Suppressor macrophage (primary cell): ENCODE results near the gene ADARB2.

Experiments used
- DNase-seq, 4 experiments: peaks; one replicate each; pipeline ENCODE4 v3.0.0-alpha.2; 2020 to 2022

The ADARB2 gene

DNA sequence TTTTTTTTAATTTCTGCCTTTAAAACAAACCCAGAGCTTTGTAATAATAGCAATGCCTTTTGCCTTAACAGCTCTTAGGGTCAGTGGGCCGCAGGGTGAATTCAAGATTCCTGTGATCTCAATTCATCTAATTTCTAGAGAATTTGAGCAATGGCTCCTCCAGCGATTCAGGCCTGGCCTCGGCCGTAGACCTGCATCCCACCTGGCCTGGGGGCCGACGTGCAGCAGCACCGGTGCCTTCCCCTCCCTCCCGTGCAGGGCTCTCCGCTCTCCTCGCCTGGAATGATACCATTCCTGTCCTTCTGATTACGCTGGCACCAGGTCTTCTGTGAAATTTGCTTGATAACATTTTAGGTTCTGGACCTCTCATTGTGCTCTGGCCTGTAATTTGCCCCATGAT is 172.5 kb downstream of the ADARB2 start:
- no peak for DNase-seq

DNA sequence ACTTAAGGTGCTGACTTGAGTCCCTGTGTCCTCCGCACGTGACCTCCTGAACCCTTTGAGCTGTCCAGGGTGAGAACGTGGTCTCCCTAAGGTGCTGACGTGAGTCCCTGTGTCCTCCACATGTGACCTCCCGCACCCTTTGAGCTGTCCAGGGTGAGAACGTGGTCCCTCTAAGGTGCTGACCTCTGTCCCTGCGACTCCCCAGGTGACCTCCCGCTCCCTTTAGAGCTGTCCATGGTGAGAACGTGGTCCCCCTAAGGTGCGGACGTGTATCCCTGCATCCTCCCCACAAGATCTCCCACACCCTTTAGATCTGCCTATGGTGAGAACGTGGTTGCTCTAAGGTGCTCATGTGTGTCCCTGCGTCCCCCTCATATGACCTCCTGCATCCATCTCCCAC is 174.3 kb downstream of the ADARB2 start:
- no peak for DNase-seq

DNA sequence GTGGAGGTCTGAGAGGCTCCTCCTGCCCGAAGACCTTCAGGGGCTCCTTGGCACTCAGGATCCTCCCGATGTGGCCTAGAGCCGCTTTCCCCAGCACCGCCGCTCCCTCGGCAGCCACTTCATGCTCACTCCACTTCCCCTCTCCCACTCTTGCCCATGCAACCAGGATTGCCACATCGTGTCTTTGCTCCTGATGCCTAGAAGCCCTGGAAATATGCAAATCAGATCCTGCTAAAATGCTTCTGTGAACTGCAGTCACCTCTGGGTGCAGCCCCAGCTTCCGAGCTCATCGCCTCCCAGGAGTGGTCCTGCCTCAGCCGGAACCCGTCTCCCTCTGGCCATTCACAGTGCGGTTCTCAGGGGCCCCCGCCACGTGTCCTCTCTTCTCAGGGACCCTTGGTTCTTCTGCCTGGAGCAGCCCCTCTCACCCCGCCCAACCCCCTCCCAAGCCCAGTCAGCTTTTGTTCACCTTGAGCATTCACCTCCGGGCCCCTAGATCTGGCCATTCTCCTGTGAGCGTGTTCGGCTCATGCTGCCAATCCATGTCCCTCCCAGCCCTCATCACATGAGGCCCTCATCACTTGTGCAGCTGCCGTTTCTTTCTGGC is 175.5 kb downstream of the ADARB2 start:
- DNase-seq = no peak

DNA sequence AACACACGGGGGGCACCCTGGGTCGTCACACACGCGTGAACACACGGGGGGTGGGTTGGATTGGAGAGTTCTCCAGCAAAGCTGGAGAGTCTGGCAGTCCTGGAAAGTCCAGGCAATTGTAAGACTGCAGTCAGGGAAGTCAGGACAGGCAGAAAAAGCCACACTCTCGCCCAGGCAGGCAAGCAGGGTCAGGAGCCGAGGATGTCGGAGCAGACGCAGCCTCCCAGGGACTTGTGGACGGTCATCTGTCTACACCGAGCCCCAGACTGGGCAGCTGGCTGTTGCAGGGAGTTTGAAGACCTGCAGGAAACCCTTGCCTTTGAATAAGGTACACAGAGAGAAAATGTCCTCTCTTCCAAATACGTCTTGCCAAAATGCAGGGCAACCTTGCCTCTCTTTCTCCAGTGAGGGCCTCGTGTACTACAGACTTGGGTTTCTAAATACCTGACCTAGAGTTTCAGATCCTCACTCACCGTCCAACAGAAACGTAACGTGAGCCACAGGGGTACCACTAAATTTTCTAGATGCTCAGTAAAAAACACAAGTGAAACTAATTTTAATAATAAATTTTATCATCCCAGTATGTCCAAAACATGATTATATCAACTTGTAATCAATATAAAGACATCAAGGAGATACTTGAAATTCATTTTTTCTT is 176.7 kb downstream of the ADARB2 start:
- DNase-seq = no peak

DNA sequence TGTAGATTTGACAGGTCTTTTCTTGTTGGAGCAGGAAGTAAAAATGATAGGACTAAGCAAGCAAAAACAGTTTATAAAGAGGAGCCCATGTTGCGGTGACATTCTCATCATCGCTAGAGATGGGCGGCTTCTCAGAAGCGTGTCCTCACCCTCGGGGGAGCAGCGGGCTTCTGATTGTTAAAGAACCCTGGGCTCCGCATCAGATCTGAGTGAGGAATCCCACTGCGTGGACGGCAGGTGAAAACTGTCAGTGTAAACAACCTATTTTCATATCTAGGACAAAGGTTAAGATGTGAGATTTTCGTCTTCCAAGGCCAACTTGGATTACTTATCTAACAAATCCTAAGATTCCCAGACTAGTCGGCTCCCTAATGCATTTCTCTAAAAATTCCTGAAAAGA is 177.6 kb downstream of the ADARB2 start:
- DNase-seq = no peak

DNA sequence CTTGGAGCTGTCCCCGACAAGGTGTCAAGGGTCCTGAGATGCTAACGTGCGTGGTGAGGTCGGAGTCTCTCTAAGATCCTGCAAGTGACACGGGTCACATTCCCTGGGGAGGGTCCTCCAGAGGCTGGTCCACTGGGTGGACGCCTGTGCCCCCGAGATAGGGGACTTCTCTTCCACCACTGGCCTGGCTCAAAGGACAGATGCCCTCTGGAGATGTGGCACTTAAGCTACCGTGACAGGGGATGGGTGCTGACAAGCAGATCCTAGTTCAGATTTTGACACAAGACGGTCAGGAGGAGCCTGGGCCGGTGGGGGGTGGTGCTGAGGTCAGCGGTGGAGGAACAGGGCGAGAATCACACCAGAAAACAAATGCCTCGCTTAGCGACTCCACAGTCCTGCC is 178.0 kb downstream of the ADARB2 start:
- no peak for DNase-seq

DNA sequence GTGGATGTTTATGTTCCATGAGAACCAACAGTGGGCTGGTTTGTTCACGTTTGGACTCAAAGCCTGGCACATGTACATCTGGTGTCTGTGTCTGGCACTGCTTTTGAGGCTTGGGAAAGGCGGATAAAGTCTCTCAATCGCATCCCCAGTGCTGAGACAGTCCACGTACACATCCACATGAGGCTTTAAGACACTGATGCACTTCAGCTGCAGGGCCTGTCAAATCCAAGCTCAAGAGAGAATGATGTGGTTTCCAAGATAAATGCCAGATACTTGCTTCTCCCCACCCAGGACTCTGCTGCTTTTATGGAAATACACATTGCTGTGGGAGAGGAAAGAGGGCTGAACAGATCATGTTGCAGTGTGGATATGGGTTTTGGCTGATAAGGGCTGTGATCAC is 178.4 kb downstream of the ADARB2 start:
- DNase-seq = no peak

DNA sequence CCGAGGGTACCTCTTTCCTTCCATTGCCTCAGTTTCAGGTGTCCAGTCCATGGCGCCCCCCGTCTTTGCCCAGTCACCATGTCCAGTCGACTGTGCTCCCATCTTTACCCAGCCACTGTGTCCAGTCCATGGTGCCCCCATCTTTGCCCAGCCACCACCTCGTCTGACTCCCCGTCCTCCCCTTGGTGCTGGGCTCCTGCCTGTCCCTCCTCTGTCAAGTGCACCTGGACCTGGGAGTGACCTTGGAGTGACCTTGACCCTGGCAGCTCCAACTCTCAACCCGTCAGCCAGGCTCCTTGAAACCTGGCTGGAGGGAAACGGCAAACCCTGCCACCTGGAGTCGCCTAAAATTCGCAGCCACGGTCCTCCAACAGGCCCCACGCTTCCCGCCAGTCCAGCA is 180.2 kb downstream of the ADARB2 start:
- DNase-seq = no peak

DNA sequence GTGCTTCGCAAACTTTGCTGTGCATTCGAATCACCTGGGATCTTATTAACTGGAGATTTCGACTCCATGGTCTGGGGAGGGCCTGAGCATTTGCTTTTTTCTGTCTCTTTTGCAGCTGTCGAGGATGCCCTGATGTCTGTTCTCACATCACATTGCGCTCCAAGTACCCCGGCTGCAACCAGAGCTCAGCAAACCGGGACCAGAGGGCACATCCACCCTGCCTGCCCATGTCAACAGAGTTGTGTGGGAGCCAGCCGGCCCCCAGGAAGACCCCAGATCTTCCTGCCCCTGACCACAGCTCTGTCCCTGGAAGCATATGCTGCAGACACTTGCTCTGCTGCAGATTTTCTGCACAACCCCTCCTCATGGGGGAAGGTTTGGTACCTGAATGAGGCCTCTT is 180.8 kb downstream of the ADARB2 start:
- DNase-seq = no peak

DNA sequence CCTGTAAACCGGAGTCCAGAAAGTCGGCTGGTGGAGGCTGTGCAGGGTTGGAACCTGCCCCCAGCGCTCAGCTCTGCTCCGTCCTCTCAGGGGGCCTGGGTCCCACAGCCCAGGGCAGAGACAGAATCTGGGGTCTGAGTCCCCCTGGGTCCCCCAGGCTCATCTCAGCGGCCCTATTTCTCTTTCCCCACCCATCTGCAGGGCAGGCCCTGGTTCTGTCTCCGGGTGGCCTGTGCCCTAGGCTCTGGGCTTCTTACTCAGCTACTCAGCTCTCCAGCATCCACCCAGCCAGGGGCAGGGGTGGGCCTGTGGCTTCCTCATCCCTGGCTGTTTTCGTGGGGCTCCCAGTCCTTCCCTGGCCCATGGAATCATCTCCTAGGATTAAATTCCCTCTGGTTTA is 183.4 kb downstream of the ADARB2 start:
- no peak for DNase-seq

DNA sequence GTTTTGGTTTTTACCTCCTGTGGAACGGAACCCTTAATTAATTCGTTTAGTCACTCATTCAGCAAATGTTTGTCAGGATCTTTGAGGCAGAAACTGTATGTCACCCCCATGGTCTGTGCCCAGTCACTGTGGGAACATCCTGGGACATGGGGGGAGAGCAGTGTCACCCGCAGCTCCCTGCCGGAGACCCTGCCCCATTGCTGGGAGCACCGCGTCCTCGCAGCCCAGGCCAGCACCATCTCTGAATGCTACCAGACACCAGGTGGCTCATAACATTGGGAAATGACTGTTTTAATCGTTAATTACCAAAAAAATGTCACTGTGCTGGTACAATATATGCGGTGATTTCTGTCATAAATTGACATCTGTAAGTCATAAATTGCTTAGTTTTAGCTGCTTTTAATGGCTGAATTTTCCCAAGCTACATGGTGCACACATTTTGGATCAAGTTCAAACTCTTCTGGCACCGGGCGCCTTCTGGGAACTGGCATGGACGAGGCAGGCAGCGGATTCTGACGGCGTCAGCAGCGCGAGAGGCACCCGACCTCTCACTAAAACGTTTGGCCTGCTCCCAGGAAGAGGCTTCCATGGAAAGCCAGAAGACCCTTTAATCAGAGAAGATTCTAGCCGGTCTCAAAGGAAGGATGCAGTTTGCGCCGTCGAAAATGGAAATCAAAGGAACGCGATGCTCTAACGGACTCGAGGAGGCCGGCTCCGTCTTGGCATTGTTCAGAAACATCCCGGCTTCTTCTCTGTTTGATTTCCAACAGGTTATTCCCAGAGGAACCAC is 184.2 kb downstream of the ADARB2 start:
- DNase-seq = no peak

DNA sequence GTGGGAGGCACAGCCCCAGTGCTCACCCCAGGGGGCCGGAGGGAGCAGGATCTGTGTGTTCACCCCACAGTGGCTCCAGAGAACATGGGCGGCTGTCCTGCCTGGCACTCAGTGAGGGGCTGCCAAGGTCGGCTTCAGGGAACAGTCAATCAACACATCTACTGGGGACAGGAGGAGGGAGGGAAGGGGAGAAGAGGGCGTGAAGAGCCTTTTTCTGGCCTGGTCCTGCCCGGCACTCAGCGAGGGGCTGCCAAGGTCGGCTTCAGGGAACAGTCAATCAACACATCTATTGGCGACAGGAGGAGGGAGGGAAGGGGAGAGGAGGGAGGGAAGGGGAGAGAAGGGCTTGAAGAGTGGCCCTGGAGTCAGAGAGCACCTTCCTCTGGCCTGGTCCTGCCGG is 184.9 kb downstream of the ADARB2 start:
- DNase-seq = no peak

DNA sequence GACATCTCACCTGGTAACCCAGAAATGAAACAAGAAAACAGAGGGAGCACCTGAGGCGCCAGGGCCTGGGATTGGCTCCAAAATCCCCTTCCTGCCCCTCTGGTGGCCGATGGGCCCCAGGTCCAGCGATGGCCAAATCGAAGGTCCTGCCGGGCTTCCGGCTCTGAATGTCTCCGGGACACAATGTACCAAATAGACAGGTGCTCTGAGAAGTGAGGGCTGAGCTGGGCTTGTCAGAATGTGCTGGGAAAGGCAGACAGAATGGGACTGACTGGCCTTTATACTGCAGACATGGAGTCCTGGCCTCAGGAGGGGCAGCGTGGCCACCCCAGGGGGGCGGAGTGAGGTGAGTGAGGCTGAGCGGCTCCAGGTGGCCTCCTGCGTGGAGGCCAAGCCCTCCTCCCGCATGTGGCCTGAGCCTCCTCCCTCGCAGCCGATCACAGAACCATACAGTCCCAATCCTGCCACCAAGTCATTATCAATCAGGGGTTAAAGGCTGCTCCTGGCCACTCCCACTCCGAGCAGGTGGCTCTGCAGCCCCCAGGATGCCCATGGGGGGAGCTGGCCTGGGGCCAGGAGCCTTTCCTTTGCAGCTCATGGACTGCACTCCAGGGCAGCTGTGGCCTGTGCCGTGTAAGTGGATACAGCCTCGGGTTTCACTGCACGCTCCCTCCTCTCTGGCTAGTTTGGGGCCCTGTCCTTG is 185.5 kb downstream of the ADARB2 start:
- DNase-seq = no peak

DNA sequence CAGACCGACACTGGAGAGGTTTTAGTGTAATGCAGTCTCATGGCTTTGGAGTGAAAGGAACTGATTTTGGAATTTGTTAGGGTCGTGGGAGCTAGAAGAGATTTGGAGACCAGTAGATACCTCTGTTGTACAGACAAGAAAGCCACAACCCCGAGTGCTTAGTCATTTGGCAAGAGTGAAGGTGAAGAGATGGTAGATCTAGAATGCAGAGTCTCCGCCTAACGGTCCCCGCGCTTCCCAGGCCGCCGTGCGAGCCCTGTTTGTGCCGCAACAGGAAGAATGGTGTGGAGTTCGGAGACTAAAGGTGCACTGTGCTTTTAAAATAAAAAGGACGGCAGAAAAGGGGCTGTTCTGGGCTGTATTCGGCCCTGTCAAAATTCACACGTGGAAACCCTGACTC is 186.7 kb downstream of the ADARB2 start:
- DNase-seq = no peak

DNA sequence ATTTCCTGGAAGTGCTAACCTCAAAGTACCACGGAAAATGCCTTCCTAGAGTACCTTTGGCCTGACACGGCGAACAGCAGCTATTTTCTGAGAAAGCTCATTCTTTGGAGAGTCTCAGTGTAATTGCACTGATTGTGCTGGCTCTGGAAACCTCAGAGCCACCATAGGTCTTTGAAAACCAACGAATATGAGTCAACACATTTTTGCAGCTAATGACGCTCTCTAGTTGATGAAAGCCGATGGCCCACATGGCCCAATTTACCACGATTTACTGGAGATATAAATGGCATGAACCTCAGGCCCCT is 187.1 kb downstream of the ADARB2 start:
- DNase-seq = no peak

DNA sequence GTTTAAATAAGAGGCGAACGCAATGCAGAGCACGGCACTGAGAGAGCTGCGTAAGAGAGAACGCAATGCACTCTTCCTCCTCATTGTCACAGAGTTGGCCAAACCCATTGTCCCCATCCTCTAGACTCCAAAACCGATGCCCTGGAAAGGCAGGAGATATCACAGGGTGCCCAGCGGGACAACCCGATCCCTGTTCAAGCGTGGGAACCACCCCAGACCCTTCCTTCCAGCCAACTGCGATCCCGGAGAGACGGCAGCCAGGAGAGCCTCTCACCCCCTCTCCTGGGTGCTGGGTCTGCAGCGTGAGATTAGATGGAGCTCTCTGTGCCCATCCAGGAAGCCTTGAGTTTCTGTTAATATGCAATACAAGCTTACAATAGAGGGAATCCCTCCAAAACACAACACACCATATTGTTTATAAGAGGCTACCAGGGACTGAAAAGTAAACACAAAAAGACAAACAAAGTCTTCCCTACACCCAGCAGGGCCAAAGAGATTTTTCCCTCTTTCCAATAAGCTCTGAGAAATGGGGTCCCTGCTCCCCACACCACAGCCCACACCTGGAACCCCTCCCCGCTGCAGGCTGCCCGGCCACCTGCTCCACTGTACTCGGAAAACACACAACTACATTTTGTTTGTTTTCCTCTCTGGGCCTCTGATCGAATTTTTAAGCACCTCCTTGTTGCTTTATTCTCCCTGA is 187.6 kb downstream of the ADARB2 start:
- DNase-seq = no peak

DNA sequence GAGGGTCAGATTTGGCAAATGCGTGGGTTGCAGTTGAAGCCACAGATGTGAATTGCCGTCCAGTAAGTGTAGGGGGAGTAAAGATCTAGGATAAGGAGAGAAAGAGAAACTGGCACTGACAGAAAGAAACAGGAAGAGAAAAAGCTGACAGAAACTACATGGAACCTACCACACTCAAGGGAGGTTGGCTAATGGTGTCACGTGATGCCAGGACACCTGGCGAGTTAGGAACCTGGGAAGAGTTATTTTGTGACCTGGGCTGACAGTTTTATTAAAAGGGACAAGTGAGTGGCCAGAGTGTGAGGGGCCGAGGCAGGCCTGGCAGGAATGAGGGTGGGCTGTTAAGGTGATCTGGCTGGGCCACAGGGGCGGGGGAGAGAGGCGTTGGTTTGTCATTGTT is 188.7 kb downstream of the ADARB2 start:
- no peak for DNase-seq

DNA sequence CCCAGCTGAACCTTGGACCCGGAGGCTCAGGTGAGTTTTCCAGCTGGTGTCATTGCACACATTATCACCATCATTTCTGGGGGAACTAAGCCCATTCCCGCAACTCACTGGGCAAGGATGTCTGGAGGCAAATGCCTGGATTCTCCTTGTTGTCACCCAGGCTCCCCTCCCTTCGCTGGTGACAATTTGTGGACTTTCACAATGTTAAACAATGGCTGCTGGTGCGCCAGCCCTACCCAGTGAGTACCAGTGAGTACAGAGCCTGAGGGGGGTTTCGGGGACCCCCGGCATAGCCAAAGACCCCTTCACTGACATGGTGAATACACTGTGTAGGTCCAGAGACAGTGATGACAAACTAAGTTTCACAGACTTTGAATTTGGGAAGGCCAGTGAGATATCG is 189.2 kb downstream of the ADARB2 start:
- DNase-seq = no peak

DNA sequence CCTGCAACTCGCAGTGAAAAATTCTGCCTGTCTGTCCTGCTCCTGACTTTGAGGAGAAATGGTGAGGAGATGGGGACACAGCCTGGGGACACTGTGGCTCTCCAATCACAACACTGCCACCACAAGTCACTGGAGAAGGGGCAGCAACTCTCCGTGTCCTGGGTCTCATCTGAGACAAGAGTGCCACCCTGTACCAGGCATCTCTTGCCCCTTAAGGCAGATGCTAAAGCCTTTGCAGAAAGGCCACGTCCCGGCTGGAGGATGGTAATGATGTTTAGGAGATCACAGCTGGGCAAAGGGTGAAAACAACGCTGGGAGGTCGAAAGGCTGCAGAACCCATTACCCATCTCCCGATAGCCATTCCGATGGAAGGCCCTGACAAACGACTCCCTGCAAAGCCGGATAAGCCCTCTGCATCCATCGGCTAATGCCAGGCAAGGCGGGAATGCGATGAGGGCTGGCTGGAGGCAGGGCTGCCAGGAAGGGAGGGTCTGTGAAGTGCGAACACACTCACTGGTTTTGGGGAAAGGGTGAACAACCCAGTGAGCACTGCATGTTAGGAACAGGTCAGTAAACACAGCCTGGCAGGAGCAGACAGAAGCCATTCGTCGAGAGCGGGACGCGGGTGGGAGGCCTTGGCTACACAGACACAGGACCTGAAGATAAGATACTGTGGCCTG is 190.8 kb downstream of the ADARB2 start:
- DNase-seq = no peak

DNA sequence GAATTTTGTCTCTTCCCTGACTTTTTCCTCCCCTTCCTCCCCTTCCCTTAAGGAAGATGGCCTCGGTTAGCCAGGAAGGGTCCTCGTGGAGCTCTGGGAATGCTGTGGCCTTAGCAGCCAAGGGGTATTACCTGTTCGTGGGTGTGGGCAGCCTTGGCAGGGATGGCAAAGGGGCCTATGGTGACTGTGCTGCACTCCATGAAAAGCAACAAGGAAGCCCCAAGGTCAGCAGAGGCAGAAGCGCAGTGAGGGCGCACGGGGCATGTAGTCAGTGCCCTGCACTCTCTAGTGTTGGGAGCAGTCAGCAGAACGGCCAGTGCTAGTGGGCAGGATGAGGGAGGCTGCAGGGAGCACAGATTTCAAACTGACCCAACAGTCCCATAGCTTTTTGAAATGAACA is 191.8 kb downstream of the ADARB2 start:
- no peak for DNase-seq

DNA sequence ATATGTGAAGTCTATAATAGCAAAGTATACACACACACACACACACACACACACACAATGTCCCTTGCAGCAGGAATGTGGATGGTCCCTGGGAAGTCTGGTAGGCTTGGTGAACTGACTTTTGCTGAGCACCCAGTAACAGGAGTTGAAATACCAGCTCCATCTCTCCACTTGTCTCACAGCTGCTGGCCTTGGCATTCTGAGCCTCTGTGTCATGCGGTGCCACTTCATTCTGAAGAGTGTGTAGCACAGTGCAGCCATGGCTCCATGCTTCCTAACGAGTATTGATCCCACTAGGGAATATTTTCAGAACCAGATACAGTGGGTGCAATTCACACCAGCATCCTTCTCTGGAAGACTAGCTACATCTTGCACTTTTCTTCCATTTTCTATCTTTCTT is 192.4 kb downstream of the ADARB2 start:
- DNase-seq = no peak

DNA sequence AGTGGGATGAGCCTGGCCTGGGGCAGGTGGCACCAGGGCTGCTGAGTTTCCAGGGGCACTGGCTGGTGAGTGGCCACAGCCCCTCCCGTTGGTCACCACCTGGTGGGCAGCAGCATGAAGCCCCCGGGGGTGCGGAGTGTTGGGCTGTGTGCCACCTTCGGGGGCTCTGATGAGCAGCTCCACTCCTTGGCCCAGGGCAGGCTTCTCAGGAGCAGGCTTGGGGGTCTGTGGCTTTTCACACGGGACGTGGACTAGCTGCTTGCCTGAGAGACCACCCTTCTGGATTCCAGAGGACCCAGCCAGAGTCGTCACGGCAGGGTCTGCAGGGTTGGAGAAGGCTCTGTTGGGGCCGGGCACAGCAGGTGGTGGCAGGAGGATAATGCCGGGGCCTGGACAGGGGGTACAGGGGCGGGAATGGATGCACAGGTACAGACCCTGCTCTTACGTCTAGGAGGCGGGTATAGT is 193.1 kb downstream of the ADARB2 start:
- DNase-seq = no peak
